Thoracic aorta (tissue), 2 donors: ENCODE results near the gene CTIF. TPM values are rescaled to one million over a fixed set of nuclear protein-coding genes. Genes with fewer than 3 reads are reported as not detected.

ENCODE experiments used
- ATAC-seq: fragments of 150-250 bp; one replicate; pipeline ENCODE4 v1.8.0; 2017; ENCODE audit warnings: low read depth; ENCODE audit not compliant: insufficient number of reproducible peaks, low FRiP score
- DNase-seq: peaks from one replicate; pipeline ENCODE4 v3.0.0-alpha.2; 2020; ENCODE audit warnings: low spot score
- H3K27ac ChIP-seq, 2 donors: fragments of 200-600 bp; sonication (generic); 1 replicate in 1 of 2; 2 replicates in 1 of 2; pipeline ENCODE4 v1.5.1; 2016; ENCODE audit warnings: mild to moderate bottlenecking in 2 of 2, moderate library complexity in 2 of 2
- H3K27me3 ChIP-seq: fragments of 200-600 bp; sonication (generic); replicated peaks from 2 replicates; pipeline ENCODE4 v1.6.0; 2016; ENCODE audit warnings: mild to moderate bottlenecking; ENCODE audit not compliant: insufficient read depth
- H3K36me3 ChIP-seq: fragments of 200-600 bp; sonication (generic); one replicate; pipeline ENCODE4 v1.5.1; 2016
- H3K4me1 ChIP-seq, 2 donors: fragments of 200-600 bp; sonication (generic); 1 replicate in 1 of 2; 2 replicates in 1 of 2; pipeline versions ENCODE4 v1.5.1 to v1.6.0; 2016; ENCODE audit warnings: low read depth in 2 of 2, mild to moderate bottlenecking in 1 of 2; ENCODE audit not compliant: control insufficient read depth in 1 of 2
- H3K4me3 ChIP-seq: fragments of 200-600 bp; sonication (generic); 2 replicates; pipeline ENCODE4 v1.5.1; 2016; ENCODE audit warnings: mild to moderate bottlenecking
- H3K9me3 ChIP-seq: fragments of 200-600 bp; sonication (generic); 2 replicates; pipeline ENCODE4 v1.5.1; 2016
- total RNA-seq, 2 donors: library from RNA; depleted of rRNA; stranded (reverse); fragments of >200 nt; gene quantifications; one replicate each; pipeline versions ENCODE4 v1.1.0 to v1.2.3, GENCODE V29; 2016
- TF ChIP-seq, protein P1 (sequence below): fragments of 200-600 bp; sonication (generic); IDR thresholded peaks from one replicate; pipeline ENCODE4 v1.5.1; 2019; ENCODE audit warnings: antibody characterized with exemption

Gene CTIF
- total RNA-seq, 2 donors from 2014 or later, result 63.3 to 125 TPM

DNA sequence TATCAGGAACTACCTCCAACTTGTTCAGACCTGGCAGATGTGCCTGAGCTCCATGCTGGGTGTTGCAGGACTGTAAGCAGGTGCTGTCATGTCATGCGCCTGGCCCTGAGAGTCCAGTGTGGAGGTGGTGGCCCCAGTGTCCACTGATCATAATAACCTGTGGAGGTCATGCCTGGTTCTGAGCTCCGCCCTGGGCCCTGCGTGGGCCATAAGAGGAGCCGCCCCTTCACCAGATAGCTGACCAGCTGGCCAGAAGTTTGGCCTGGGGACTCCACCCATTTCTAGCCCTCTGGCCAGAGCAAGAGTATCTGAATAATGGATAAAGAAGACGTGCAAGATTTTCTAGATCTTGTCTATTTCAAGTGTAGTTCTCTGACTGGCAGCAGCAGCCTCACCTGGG is 72.4 kb downstream of the CTIF start:
- Histone ChIP-seq H3K27ac (peak overlapping the region; percentile 89 to 95), H3K36me3 (no peaks in the 10 kb centered on the region), H3K4me1 (peaks cover 31 to 75% of the 10 kb centered on the region in 2 donors), H3K27me3 (no peaks in the 10 kb centered on the region), H3K9me3 (no peaks in the 10 kb centered on the region), H3K4me3 (no peak overlapping the region)
- no peak for DNase-seq
- TF ChIP-seq, protein P1, sequence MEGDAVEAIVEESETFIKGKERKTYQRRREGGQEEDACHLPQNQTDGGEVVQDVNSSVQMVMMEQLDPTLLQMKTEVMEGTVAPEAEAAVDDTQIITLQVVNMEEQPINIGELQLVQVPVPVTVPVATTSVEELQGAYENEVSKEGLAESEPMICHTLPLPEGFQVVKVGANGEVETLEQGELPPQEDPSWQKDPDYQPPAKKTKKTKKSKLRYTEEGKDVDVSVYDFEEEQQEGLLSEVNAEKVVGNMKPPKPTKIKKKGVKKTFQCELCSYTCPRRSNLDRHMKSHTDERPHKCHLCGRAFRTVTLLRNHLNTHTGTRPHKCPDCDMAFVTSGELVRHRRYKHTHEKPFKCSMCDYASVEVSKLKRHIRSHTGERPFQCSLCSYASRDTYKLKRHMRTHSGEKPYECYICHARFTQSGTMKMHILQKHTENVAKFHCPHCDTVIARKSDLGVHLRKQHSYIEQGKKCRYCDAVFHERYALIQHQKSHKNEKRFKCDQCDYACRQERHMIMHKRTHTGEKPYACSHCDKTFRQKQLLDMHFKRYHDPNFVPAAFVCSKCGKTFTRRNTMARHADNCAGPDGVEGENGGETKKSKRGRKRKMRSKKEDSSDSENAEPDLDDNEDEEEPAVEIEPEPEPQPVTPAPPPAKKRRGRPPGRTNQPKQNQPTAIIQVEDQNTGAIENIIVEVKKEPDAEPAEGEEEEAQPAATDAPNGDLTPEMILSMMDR, result no peak
- ATAC-seq, result no peak

DNA sequence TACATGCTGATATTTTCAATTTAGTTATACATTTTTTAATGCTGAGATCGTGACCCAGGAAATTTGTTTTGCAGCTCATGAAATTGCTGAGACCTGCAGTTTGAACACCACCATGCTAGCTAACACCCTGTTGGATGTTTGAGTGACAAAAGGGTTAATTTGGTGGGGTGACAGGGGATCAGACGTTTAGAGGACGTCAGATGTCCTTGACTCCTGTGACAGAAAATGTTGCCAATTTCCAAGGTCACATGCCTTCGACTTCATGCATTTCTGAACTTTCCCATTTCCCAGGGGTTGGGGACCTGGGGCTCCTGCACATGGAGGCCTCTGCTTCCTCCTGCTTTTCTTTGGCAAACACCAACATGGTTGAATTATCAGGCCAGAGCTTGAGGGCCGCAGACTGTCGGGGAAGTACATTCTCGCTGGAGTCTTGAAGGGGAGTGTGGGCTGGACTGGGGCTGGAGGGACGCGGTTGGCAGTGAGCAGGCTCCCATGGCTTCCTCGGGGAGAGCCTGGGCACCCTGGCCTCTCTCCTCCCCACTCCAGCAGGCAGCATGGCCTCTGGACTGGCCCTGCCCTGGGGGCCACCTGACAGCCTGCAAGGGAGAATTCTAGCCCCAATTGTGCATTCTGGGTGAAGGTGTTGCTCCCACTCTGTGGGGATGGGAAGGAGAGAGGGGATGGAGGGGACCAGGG is 73.1 kb downstream of the CTIF start:
- peaks cover 35 to 82% of the 10 kb centered on the region in 2 donors for H3K4me1 ChIP-seq

DNA sequence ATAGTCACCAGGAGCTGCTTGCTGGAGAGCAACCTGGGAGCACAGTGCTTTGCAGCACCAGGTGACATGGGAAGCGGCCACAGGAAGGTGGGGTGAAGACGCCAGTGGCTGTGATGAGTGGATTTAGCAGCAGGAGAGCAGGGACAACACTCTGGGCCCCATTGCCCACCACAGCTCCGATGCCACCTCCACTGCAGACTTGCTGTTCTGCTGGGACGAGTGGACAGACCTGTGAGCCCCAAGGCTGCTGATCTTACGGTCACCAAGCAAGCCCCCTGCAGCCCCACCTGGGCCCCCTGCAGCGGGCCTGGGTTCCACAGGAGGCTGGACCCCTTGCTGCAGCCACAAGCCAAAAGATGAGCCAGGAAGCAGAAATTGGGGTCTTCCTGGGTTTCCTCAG is 73.7 kb downstream of the CTIF start:
- Histone ChIP-seq H3K27me3 (no peaks in the 10 kb centered on the region), H3K4me3 (no peak overlapping the region), H3K27ac (peak overlapping the region; percentile 89 to 95), H3K36me3 (no peaks in the 10 kb centered on the region), H3K9me3 (no peaks in the 10 kb centered on the region), H3K4me1 (peaks cover 35 to 84% of the 10 kb centered on the region in 2 donors)
- TF ChIP-seq, protein P1, result no peak
- DNase-seq (no peak), ATAC-seq (no peak)

More for the DNA sequence above, 73.1 kb downstream of the CTIF start:
- Histone ChIP-seq H3K36me3 (no peaks in the 10 kb centered on the region), H3K27me3 (no peaks in the 10 kb centered on the region), H3K9me3 (no peaks in the 10 kb centered on the region), H3K4me3 (no peak overlapping the region), H3K27ac (peak overlapping the region; percentile 89 to 95)
- ATAC-seq (no peak), DNase-seq (no peak)
- TF ChIP-seq, protein P1, result no peak

DNA sequence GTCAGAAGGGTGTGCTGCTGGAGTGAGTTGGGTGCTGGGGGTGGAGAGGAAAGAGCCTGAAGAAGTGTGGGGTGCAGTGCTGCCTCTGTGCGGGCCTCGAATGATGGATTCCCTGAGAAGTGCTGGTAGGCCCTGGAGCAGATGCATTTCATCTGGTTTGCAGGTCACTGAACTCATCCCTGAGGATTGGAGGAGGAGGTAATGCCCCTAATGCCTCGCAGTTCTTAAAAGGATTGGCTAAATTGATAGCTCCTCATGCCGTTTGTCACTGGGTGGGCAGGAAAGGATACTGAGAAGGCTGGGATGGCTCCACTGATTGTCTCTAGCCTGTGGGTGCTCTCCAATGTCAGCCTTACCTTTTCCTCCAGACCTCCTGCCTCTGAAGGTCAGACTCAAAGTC is 74.1 kb downstream of the CTIF start:
- DNase-seq, result no peak
- ATAC-seq, result no peak
- Histone ChIP-seq H3K27me3 (no peaks in the 10 kb centered on the region), H3K4me3 (peak overlapping the region; percentile 38), H3K9me3 (no peaks in the 10 kb centered on the region), H3K27ac (peak overlapping the region; percentile 89 to 95), H3K4me1 (peaks cover 33 to 84% of the 10 kb centered on the region in 2 donors), H3K36me3 (no peaks in the 10 kb centered on the region)
- TF ChIP-seq, protein P1, result no peak

DNA sequence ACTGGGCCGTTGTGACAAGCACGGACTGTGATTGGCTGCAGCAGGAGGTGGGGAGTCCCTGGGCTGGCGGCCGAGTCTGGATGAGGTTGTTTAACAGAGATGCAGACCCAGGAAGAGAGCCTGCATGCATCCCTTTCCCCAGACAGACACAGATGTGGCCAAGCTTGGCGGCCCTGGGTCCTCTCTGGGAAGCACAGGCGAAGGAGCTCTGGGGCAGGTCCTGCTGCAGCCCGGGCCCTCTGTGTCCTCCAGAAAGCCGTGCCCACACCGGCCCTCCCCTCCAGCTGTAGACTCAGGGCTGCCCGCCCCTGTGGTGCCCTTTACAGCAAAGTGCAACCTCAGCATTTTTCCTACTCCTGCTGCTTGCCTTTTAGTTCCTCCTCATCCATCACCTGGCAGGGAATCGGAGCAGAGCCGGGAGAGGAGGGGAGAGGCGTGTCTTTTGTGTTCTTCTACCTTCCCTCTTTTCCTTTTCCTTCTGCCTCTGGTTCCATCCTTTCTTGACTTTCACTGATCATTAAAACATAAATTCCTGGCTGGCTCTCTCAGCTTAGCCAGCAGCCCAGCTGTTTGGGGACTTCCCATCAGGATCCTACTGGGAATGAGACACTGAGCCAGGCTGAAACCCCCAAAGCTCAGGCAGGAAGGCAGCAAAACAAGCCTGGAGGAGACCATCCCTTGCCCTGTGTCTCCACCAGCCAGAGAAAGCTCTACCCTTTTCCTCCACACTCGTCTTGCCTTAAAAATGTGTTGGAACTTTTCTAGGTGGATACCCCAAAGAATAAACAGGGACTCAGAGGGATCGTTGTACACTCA is 75.0 kb downstream of the CTIF start:
- no peak for ATAC-seq
- Histone ChIP-seq H3K9me3 (no peaks in the 10 kb centered on the region), H3K27me3 (no peaks in the 10 kb centered on the region), H3K27ac (peak overlapping the region; percentile 89 to 95), H3K36me3 (no peaks in the 10 kb centered on the region), H3K4me1 (peaks cover 33 to 84% of the 10 kb centered on the region in 2 donors), H3K4me3 (peak overlapping the region; percentile 38)
- TF ChIP-seq, protein P1, result no peak
- peak; percentile 54 for DNase-seq
